RWPE1 (cell line): ENCODE measurements around the gene KPNA6.

Source experiments
- CTCF ChIA-PET: fragments of 350-600 bp; sonication (Branson Sonifier 250); formaldehyde crosslinking; extraction: SDS; loops from one replicate; lab custom pipeline; 2021; lab: Yijun Ruan, JAX
- POLR2A ChIA-PET: fragments of 400-600 bp; formaldehyde crosslinking; extraction: SDS; loops from one replicate; lab custom pipeline; 2020; ENCODE audit warnings: antibody characterized with exemption; ENCODE audit not compliant: low non-redundant PET; lab: Yijun Ruan, JAX
- DNase-seq: peaks from one replicate; pipeline ENCODE4 v3.0.0; 2012; ENCODE audit warnings: low spot score
- H3K27ac ChIP-seq: fragments of 450-650 bp; 2 replicates; pipeline ENCODE4 v1.5.1; 2017
- CTCF ChIP-seq: fragments of 450-650 bp; conservative IDR thresholded peaks from 2 replicates; pipeline ENCODE4 v1.5.1; 2017; ENCODE audit warnings: low read depth, mild to moderate bottlenecking

KPNA6 gene

GRCh38 chr1:32179193-32179442, 71.3 kb downstream of the KPNA6 start:
- no peak for DNase-seq
- CTCF ChIA-PET = interaction anchor here (0.6 kb wide), 3 partner anchors 43 to 63 kb away, joined by 3 to 5 read pairs (median 4); no protein-coding TSS in a partner anchor

GRCh38 chr1:32179443-32180185, 71.8 kb downstream of the KPNA6 start, which contains the start of gene TXLNA:
Gene TXLNA (plus strand): TSS chr1:32179675. CDS start chr1:32180346, 671 bp downstream.
- ChIA-PET POLR2A (interaction anchor here (0.5 to 1.0 kb wide), 2 partner anchors 26 to 65 kb away, joined by 3 to 5 read pairs; partner anchors contain the start of gene IQCC), CTCF (interaction anchor here (0.6 to 0.7 kb wide), 4 partner anchors 44 to 124 kb away, joined by 3 to 5 read pairs (median 4); no protein-coding TSS in a partner anchor)
- peak within 1 kb of the TSS; percentile 98 for H3K27ac ChIP-seq
- peak; percentile 95 for DNase-seq
- TF ChIP-seq CTCF = no peak

More at GRCh38 chr1:32179193-32179442, 71.3 kb downstream of the KPNA6 start:
- no peak for TF ChIP-seq CTCF
- POLR2A ChIA-PET = interaction anchor here (1.0 kb wide), 1 partner anchor 26 kb away, joined by 5 read pairs; the partner anchor contains the start of gene IQCC
- H3K27ac ChIP-seq = peak overlapping the region; percentile 98

GRCh38 chr1:32180186-32181060, 72.6 kb downstream of the KPNA6 start:
- POLR2A ChIA-PET = interaction anchor here (0.5 kb wide), 2 partner anchors 65 to 92 kb away, joined by 3 to 6 read pairs; no protein-coding TSS in a partner anchor
- CTCF ChIA-PET = interaction anchor here (0.6 to 0.7 kb wide), 2 partner anchors 115 to 125 kb away, joined by 4 to 5 read pairs; no protein-coding TSS in a partner anchor
- DNase-seq = peak; percentile 51
- TF ChIP-seq CTCF = no peak
- peak overlapping the region; percentile 98 for H3K27ac ChIP-seq

- TF ChIP-seq CTCF = no peak
- ChIA-PET CTCF (interaction anchor here (0.6 kb wide), 1 partner anchor 115 kb away, joined by 5 read pairs; no protein-coding TSS in a partner anchor), POLR2A (no interaction called here)
- H3K27ac ChIP-seq = peak overlapping the region; percentile 98
- DNase-seq = no peak
These were observed 73.2 kb downstream of the KPNA6 start for GRCh38 chr1:32181065-32181464.

- CTCF ChIA-PET = no interaction called here
- POLR2A ChIA-PET = no interaction called here
- DNase-seq = no peak
- peak overlapping the region; percentile 98 for H3K27ac ChIP-seq
- TF ChIP-seq CTCF = no peak
These were observed 73.7 kb downstream of the KPNA6 start for GRCh38 chr1:32181563-32181962.

- TF ChIP-seq CTCF = no peak
- peak overlapping the region; percentile 98 for H3K27ac ChIP-seq
- POLR2A ChIA-PET = no interaction called here
- no peak for DNase-seq
- CTCF ChIA-PET = no interaction called here
These were observed 74.2 kb downstream of the KPNA6 start for GRCh38 chr1:32182060-32182459.
